Measurements from ENCODE around the gene LYAR.

DNA sequence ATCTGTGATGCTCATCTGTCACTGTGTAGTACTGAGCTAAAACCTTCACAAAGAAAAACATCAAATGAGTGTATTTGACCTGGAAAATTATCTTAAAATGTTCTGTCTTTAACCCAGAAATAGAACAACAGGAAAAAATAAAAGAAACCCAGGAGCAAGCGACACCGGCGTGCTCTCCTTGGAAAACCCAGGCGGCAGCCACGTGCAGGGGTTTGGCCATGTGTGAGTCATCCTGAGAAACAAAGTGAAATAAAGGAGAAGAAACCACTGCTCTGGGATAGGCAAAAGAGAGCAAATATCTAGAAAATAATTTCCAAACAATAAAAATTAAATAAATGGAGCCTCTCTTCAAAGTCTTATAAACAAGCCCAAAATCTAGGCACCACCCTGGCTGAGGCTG lies 22.0 kb downstream of the LYAR start:
- TF ChIP-seq, protein P1, sequence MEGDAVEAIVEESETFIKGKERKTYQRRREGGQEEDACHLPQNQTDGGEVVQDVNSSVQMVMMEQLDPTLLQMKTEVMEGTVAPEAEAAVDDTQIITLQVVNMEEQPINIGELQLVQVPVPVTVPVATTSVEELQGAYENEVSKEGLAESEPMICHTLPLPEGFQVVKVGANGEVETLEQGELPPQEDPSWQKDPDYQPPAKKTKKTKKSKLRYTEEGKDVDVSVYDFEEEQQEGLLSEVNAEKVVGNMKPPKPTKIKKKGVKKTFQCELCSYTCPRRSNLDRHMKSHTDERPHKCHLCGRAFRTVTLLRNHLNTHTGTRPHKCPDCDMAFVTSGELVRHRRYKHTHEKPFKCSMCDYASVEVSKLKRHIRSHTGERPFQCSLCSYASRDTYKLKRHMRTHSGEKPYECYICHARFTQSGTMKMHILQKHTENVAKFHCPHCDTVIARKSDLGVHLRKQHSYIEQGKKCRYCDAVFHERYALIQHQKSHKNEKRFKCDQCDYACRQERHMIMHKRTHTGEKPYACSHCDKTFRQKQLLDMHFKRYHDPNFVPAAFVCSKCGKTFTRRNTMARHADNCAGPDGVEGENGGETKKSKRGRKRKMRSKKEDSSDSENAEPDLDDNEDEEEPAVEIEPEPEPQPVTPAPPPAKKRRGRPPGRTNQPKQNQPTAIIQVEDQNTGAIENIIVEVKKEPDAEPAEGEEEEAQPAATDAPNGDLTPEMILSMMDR (IDR thresholded peaks at IDR 0.05; ENCODE audit: low read length): no peak
- no peak for TF ChIP-seq EZH2 (optimal IDR thresholded peaks at IDR 0.05; ENCODE audit: low read depth, low read length)
- TF ChIP-seq EZH2phosphoT487 (IDR thresholded peaks at IDR 0.05; ENCODE audit: low read length): no peak

All from MM.1S (cell line).